Ishikawa (cell line): ENCODE measurements around the gene CTSC.

ENCODE experiments used
- EGR1 ChIP-seq: IDR thresholded peaks from 2 replicates; pipeline ENCODE4 v1.6.1; 2012
- EP300 ChIP-seq: IDR thresholded peaks from 2 replicates; pipeline ENCODE4 v1.6.1; 2012; ENCODE audit warnings: borderline replicate concordance
- TAF1 ChIP-seq: IDR thresholded peaks from 2 replicates; pipeline ENCODE4 v1.6.1; 2012; ENCODE audit warnings: low read depth, mild to moderate bottlenecking
- TCF12 ChIP-seq: IDR thresholded peaks from 2 replicates; pipeline ENCODE4 v1.6.1; 2012; ENCODE audit warnings: low read depth
- ZBTB7A ChIP-seq: IDR thresholded peaks from 2 replicates; pipeline ENCODE4 v1.6.1; 2012; ENCODE audit warnings: low read depth
- TF ChIP-seq, protein P1 (sequence below): IDR thresholded peaks from 2 replicates; pipeline ENCODE4 v1.6.1; 2012
- TF ChIP-seq, protein P2 (sequence below): IDR thresholded peaks from 2 replicates; pipeline ENCODE4 v1.6.1; 2012; ENCODE audit warnings: low read depth, mild to moderate bottlenecking

DNA sequence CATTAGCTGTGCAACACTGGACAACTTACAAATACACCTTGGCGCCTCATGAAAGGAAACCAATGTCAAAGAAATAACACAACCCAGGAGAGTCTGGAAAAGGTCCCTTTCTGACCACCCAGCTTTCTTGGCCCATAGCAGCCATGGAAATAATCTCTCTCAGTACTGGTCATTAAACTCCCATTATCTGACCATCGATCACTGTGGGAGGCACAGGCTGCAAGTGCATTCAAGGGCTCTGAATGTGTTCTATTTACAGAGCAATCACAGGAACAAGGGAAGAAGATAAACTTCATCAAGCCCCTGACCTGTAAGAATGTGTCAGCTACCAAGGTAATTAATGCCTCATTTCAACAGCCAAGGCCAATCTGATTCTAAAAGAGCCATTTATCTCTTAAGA, 40.1 kb downstream of the CTSC start:
- TF ChIP-seq ZBTB7A, result no peak
- TF ChIP-seq EGR1, result no peak
- no peak for TF ChIP-seq EP300
- TF ChIP-seq, protein P1, sequence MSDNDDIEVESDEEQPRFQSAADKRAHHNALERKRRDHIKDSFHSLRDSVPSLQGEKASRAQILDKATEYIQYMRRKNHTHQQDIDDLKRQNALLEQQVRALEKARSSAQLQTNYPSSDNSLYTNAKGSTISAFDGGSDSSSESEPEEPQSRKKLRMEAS, result no peak
- TF ChIP-seq TAF1, result no peak
- TF ChIP-seq, protein P2, sequence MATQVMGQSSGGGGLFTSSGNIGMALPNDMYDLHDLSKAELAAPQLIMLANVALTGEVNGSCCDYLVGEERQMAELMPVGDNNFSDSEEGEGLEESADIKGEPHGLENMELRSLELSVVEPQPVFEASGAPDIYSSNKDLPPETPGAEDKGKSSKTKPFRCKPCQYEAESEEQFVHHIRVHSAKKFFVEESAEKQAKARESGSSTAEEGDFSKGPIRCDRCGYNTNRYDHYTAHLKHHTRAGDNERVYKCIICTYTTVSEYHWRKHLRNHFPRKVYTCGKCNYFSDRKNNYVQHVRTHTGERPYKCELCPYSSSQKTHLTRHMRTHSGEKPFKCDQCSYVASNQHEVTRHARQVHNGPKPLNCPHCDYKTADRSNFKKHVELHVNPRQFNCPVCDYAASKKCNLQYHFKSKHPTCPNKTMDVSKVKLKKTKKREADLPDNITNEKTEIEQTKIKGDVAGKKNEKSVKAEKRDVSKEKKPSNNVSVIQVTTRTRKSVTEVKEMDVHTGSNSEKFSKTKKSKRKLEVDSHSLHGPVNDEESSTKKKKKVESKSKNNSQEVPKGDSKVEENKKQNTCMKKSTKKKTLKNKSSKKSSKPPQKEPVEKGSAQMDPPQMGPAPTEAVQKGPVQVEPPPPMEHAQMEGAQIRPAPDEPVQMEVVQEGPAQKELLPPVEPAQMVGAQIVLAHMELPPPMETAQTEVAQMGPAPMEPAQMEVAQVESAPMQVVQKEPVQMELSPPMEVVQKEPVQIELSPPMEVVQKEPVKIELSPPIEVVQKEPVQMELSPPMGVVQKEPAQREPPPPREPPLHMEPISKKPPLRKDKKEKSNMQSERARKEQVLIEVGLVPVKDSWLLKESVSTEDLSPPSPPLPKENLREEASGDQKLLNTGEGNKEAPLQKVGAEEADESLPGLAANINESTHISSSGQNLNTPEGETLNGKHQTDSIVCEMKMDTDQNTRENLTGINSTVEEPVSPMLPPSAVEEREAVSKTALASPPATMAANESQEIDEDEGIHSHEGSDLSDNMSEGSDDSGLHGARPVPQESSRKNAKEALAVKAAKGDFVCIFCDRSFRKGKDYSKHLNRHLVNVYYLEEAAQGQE, result no peak
- no peak for TF ChIP-seq TCF12
